DND-41 (cell line): ENCODE data around the gene CYBB.

Source experiments
- ATAC-seq: fragments of 200-7000 bp; cut with Tn5 transposase; 3 replicates; pipeline ENCODE4 v1.9.1; 2021; ENCODE audit warnings: low read depth; ENCODE audit not compliant: insufficient read depth
- DNase-seq: peaks from one replicate; pipeline ENCODE4 v3.0.0-alpha.2; 2020
- H2AFZ ChIP-seq: 2 replicates; pipeline ENCODE4 v1.6.0; 2012; ENCODE audit warnings: low read depth, low read length
- H3K27ac ChIP-seq: 2 replicates; pipeline ENCODE4 v1.5.1; 2012; ENCODE audit warnings: low read length, inconsistent platforms
- H3K27me3 ChIP-seq: fragments of 200-600 bp; sonication (generic); 2 replicates; pipeline ENCODE4 v1.6.0; 2012; ENCODE audit warnings: low read length, mild to moderate bottlenecking, inconsistent platforms; ENCODE audit not compliant: insufficient read depth, poor library complexity
- H3K36me3 ChIP-seq: 2 replicates; pipeline ENCODE4 v1.5.1; 2012; ENCODE audit warnings: low read length, inconsistent platforms; ENCODE audit not compliant: insufficient read depth
- H3K4me1 ChIP-seq: 2 replicates; pipeline ENCODE4 v1.5.1; 2012; ENCODE audit warnings: mild to moderate bottlenecking, low read length; ENCODE audit not compliant: insufficient read depth
- H3K4me2 ChIP-seq: 2 replicates; pipeline ENCODE4 v1.6.0; 2012; ENCODE audit warnings: mild to moderate bottlenecking, moderate library complexity, low read length, inconsistent platforms; ENCODE audit not compliant: insufficient read depth
- H3K4me3 ChIP-seq, 2 experiments: fragments of 200-600 bp in 1 of 2; shearing (Covaris generic) in 1 of 2; 2 replicates each; pipeline ENCODE4 v1.5.1; 2012 to 2016; ENCODE audit warnings: inconsistent platforms in 2 of 2, low read length in 2 of 2, mild to moderate bottlenecking in 2 of 2, low read depth in 1 of 2, moderate library complexity in 1 of 2
- H3K79me2 ChIP-seq: 2 replicates; pipeline ENCODE4 v1.6.0; 2012; ENCODE audit warnings: low read length, inconsistent platforms; ENCODE audit not compliant: insufficient read depth
- H3K9ac ChIP-seq: 2 replicates; pipeline ENCODE4 v1.6.0; 2012; ENCODE audit warnings: low read depth, mild to moderate bottlenecking, inconsistent platforms, low read length, moderate library complexity
- H3K9me3 ChIP-seq: 2 replicates; pipeline ENCODE4 v1.5.1; 2012; ENCODE audit warnings: low read length, moderate library complexity, mild to moderate bottlenecking, inconsistent platforms; ENCODE audit not compliant: insufficient read depth, severe bottlenecking
- H4K20me1 ChIP-seq: 2 replicates; pipeline ENCODE4 v1.6.0; 2012; ENCODE audit warnings: low read length; ENCODE audit not compliant: insufficient read depth
- CTCF ChIP-seq: IDR thresholded peaks from 2 replicates; pipeline ENCODE4 v1.5.1; 2012; ENCODE audit warnings: borderline replicate concordance, low read length, moderate library complexity, mild to moderate bottlenecking; ENCODE audit not compliant: poor library complexity, severe bottlenecking; ENCODE audit errors: extremely low read depth
- EZH2 ChIP-seq: IDR thresholded peaks from 3 replicates; pipeline ENCODE4 v1.6.1; 2012; ENCODE audit warnings: borderline replicate concordance, low read depth, mild to moderate bottlenecking, moderate library complexity, low read length, inconsistent platforms; ENCODE audit not compliant: severe bottlenecking

The CYBB gene

GRCh38 chrX:37755025-37755424, 24.8 kb upstream of the CYBB start:
- ATAC-seq (peak; percentile 95), DNase-seq (peak; percentile 78)
- H3K27ac ChIP-seq: peak overlapping the region; percentile 90
- H3K9ac ChIP-seq: peak overlapping the region; percentile 53
- no peaks in the 10 kb centered on the region for H3K79me2 ChIP-seq
- H3K27me3 ChIP-seq: no peaks in the 10 kb centered on the region
- H3K4me1 ChIP-seq: peaks cover 52% of the 10 kb centered on the region
- TF ChIP-seq EZH2 (no peak), CTCF (no peak)
- 0 out of 4 replicates have a peak overlapping the region, but pooled peaks of 1 of the 2 experiments have one; percentile 13 for H3K4me3 ChIP-seq
- H3K9me3 ChIP-seq: no peaks in the 10 kb centered on the region
- H2AFZ ChIP-seq: peak overlapping the region; percentile 59
- peak overlapping the region; percentile 33 for H3K4me2 ChIP-seq
- no peaks in the 10 kb centered on the region for H4K20me1 ChIP-seq
- no peaks in the 10 kb centered on the region for H3K36me3 ChIP-seq

- Histone ChIP-seq H3K9ac (no peak overlapping the region), H3K4me2 (no peak overlapping the region), H4K20me1 (no peaks in the 10 kb centered on the region), H3K9me3 (no peaks in the 10 kb centered on the region), H2AFZ (no peak overlapping the region), H3K27me3 (no peaks in the 10 kb centered on the region), H3K36me3 (no peaks in the 10 kb centered on the region), H3K27ac (peak overlapping the region; percentile 57; the same call in 1 of the 2 replicates), H3K79me2 (no peaks in the 10 kb centered on the region), H3K4me3 (no peak overlapping the region), H3K4me1 (peaks cover 55% of the 10 kb centered on the region)
- TF ChIP-seq CTCF (no peak), EZH2 (no peak)
- ATAC-seq (no peak), DNase-seq (no peak)
Observed at GRCh38 chrX:37757082-37757481, 22.8 kb upstream of the CYBB start.

- ATAC-seq (no peak), DNase-seq (no peak)
- H3K79me2 ChIP-seq: no peaks in the 10 kb centered on the region
- no peak overlapping the region for H3K4me2 ChIP-seq
- H3K9ac ChIP-seq: no peak overlapping the region
- no peaks in the 10 kb centered on the region for H4K20me1 ChIP-seq
- H3K4me1 ChIP-seq: peaks cover 57% of the 10 kb centered on the region
- H2AFZ ChIP-seq: no peak overlapping the region
- H3K9me3 ChIP-seq: no peaks in the 10 kb centered on the region
- no peaks in the 10 kb centered on the region for H3K27me3 ChIP-seq
- no peak overlapping the region for H3K4me3 ChIP-seq
- H3K27ac ChIP-seq: no peak overlapping the region
- H3K36me3 ChIP-seq: no peaks in the 10 kb centered on the region
- no peak for TF ChIP-seq CTCF
- TF ChIP-seq EZH2: no peak
Observed at GRCh38 chrX:37759351-37759750, 20.5 kb upstream of the CYBB start.
